Epidermal melanocyte (primary cell): ENCODE measurements around the gene FAM177A1.
A peak's percentile ranks its signal among the peaks of the same experiment; 100 is the strongest.
"Not testable (repeated sequence)": the region's sequence is repeated elsewhere in the genome, so short reads cannot be mapped to it uniquely, and the experiment has no call there.

Experiments used
- DNase-seq: peaks from one replicate; pipeline ENCODE4 v3.0.0; 2011; ENCODE audit warnings: low spot score; ENCODE audit not compliant: insufficient read length

FAM177A1 gene

DNA sequence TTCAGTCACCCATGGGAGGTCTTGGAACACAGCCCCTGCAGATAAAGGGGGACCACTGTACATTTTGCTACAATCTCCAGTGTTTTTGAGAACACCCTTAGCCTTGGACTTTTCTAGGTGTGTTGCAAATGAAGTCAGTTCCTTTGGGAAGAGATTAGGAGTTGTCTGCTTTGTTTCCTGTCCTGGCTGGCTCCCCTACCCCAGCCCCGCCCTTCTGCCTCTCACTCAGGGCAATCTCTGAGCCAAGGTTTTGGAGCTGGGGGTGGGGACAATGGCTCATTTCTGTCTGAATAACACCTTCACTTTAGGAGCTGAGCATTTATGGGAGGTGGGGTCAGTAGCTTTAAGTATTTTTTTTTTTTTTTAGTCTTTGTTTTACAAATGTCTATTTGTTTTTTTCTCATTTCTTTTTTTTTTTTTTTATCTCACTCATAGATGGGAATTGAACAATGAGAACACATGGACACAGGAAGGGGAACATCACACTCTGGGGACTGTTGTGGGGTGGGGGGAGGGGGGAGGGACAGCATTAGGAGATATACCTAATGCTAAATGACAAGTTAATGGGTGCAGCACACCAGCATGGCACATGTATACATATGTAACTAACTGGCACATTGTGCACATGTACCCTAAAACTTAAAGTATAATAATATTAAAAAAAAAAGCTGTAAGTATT lies 15.2 kb downstream of the FAM177A1 start:
- not testable (repeated sequence) for DNase-seq

DNA sequence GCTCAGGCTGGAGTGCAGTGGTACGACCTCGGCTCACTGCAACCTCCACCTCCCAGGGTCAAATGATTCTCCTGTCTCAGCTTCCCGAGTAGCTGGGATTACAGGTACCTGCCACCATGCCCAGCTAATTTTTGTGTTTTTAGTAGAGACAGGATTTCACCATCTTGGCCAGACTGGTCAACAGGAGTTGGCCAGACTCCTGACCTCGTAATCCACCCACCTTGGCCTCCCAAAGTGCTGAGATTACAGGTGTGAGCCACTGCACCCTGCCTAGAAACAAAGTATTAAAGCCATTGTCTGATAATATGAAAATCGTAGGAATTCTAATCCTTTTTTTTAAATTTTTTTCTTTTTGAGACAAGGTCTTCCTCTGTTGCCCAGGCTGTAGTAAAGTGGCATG lies 19.7 kb downstream of the FAM177A1 start:
- not testable (repeated sequence) for DNase-seq

DNA sequence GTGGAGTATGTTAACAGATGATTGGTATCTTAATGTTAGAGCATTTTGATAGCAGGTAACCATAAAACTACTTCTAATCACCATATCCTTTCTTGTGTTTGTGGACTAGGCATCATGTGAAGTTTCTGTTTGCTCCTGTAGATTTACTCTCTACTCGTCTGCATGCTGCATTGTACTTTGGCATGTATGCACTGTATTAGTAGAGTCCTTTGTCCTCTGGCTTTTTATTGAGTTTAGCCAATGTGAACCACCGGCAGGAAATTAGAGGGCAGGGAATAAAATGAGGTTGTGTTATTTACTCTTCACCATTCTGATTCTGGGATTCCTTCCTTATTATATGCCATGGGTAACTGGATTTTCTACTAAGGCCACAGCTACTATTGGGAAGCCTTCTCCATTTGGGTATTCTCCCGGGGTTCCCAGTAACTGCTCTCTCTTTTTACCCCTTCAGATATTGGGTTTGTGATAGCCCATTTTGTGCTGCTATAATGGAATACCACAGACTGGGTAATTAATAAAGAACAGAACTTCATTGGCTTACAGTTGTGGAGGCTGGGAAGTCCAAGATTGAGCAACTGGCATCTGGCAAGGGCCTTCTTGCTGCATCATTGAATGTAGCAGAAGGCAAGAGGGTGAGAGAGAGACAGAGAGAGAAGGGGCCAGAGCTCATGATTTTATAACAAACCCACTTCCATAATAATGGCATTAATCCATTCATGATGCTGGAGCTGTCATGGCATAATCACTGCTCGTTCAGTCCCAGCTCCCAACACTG lies 22.4 kb downstream of the FAM177A1 start:
- no peak for DNase-seq

DNA sequence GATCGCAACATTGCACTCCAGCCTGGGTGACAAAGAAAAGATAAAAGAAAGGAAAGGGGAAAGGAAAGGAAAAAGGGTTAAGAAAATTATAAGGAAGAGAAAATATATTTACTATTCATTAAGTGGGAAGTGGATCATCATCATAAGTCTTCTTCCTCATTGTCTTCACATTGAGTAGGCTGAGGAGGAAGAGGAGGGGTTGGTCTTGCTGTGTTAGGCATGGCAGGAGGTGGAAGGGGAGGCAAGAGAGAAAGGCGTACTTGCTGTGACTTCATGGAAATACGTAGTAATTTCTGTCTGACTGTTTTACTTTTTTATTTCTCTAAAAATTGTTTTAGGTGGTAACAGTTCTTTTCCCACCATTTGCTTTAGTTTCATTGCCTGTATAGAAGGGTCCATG lies 26.2 kb downstream of the FAM177A1 start:
- DNase-seq, result no peak

DNA sequence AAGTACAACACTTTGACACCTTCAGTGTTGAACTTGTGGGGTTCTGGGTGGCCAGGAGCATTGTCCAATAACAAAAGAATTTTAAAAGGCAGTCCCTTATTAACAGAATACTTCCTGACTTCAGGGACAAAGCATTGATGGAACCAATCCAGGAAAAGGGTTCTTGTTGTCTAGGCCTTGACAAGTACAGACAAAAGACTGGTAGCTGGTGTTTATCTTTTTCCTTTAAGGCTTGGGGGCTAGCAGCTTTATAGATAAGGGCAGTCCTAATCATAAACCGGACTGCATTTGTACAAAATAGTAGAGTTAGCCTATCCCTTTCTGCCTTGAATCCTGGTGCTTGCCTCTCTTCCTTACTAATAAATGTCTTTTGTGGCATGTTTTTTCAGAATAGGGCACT lies 27.4 kb downstream of the FAM177A1 start:
- no peak for DNase-seq

DNA sequence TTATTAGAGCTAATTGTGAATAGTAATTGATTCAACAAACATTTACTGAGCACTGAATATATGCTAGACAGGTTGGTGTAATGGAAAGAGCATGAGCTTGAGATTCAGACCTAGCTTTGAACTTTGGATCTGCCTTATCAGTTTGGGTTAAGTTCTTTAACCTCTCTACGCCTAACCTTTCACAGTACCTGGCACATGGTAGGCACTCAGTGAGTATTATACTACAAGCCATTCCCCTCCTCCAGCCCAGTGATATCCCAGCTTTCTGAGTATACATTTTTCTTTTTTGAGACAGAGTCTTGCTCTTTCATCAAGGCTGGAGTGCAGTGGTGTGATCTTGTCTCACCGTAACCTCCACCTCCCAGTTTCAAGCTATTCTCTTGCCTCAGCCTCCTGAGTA lies 32.0 kb downstream of the FAM177A1 start:
- DNase-seq, result no peak

DNA sequence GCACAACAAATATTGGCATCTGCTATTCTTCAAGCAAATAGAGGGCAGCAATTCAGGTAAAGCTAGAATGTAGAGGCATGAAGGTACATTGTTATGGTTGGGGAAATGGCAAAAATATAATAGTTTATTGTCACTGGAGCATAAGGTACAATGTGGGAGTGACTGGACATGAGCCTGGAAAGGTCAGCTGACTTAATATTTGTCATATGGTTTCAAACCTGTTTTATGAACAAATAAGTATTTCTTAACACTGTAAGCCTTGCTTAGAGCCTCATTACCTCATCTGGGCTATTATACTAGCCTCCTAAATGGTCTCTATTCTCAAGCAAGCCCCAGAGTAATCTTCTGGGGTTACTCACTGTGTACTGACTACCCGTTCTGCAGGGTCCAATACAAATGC lies 33.7 kb downstream of the FAM177A1 start:
- no peak for DNase-seq

DNA sequence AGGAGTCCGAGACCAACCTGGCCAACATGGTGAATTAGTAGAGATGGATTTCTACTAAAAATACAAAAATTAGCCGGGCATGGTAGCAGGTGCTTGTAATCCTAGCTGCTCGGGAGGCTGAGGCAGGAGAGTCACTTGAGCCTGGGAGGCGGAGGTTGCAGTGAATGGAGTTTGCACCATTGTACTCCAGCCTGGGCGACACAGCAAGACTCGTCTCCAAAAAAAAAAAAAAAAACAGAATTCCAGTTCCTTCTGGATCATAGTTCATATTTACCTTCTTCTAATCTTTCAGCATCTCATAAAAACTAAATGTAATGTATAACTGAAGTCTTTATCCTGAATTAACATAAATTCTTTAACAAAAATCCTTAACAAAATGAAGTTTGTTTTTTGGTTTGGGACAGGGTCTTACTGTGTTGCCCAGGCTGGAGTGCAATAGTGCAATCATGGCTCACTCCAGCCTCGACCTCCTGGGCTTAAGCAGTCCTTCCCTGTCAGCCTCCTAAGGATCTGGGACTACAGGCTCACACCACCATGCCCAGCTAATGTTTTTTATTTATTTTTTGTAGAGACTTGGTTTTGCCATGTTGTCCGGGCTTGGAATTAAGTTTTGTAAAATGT lies 37.6 kb downstream of the FAM177A1 start:
- DNase-seq, result no peak

DNA sequence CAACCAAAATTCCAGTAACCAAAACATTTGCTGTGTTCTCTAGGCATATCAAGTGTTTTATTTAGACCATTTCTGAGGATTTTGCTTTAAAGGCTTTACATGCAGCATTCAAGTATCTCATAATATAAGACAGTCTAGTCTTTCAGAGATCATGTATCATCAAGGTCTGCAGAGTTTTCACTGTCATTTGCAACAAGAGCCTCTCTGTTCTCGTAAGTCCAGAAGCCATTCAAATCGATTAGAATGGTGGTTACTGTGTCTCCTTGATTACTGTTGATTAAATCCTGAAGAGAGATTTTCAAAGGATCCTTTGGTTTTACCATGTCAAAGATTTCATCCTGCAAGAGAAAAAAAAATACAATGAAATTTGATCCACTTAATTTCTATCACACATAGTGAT lies 39.4 kb downstream of the FAM177A1 start:
- no peak for DNase-seq

DNA sequence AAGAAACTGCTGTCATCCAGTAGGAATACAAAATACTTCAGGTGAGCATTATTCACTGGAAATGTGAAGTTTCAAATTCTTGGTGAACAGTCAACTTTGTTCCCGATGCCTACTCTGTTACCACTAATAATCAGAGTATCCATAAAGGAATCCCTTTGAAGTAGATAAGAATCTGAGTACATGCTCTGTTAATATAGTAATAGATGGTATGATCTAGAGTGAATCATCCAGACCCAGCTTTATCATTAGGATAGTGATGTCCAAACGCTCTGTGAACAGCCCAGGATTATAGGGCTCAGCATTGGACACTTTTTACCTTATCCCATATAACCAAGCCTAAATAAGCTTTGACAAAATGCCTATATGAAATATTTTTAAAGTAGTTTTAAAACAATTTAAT lies 42.4 kb downstream of the FAM177A1 start:
- DNase-seq, result no peak

DNA sequence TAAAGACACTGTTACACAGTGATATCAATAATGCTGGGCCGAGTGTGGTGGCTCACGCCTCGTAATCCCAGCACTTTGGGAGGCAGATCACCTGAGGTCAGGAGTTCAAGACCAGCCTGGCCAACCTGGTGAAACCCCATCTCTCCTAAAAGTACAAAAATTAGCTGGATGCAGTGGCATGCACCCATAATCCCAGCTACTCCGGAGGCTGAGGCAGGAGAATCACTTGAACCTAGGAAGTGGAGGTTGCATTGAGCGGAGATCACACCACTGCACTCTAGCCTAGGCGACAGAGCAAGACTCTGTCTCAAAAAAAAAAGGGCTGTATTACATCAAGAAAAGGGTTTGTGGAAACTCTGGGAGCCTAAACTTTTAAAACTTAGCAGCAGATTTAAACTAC lies 48.6 kb downstream of the FAM177A1 start:
- not testable (repeated sequence) for DNase-seq

DNA sequence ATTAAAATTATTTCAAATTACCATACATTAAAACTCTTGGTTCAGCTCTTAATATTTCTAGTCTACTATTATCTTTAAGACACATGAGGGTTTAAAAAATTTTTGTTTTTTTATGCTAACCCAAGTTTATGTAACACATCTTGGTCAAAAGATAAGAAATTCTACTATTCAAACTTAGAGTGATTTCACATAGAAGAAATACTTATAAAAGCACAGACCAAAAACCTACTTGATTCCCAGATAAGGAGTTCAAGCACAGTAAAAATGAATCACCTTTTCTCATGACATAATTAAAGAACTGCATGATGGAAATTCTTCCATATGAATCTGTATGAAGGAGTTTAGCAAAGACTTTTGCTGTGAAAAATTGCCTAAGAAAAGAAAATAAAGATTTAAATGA lies 61.8 kb downstream of the FAM177A1 start:
- DNase-seq, result no peak

DNA sequence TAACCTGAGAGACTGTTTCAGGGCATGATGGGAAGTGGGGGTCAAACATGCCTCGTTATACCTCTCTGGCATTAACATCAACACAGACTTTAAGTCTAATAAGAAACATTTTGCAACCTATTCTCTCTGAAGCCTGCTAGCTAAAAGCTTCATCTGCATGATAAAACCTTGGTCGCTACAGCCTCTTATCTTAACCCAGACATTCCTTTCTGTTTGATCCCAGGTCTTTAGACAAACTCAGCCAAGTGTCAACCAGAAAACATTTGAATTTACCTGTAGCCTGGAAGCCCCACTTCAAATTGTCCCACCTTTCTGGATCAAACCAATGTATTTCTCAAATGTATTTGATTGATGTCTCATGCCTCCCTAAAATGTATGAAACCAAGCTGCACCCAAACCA lies 66.6 kb downstream of the FAM177A1 start:
- no peak for DNase-seq

DNA sequence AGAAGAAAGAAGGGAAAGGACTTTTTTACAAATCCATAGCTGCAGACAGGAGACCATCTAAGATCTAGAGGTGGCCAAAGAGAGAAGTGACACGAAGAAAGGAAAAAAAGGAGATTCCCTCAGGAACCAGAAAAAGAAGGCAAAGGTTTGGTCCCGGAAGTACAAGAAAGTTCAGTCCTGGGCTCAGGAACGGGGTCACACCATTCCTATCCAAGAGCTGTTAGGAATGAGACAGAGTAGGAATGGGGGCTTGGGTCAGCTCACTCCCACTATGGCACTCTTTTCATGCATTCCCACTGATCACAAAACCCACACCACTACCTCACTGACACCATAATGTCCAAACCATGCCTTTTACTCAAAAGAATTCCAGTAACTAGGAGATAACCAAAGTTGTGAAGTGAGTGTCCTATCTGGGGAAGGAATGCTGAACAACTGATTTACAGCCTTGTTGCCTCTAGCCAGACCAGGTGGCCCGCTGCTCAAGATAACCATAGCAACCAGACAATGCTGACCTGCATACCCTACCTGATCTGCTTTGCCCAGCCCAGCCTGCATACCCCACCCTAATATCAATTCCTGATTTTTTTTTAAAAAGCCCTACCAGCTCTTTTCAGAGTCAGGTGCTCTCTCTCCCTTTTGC lies 67.4 kb downstream of the FAM177A1 start:
- no peak for DNase-seq

DNA sequence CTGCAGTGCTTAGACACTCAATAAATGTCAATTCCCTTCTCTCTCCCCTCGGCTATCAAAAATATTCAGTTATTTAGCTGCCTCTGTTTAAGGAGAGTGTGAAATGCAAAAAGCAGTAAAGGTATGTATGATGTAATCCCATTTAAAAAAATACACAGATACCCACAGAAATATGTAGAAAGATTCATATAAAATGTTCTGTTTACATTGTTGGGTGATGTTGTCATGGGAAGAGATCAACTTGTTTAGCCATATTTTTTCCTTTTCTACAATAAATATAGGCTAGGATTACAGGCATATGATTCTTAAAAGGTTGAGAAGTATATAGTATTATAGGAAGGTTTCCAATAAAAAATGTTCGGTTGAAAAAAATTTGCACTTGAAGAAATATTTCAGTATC lies 68.0 kb downstream of the FAM177A1 start:
- DNase-seq, result no peak

DNA sequence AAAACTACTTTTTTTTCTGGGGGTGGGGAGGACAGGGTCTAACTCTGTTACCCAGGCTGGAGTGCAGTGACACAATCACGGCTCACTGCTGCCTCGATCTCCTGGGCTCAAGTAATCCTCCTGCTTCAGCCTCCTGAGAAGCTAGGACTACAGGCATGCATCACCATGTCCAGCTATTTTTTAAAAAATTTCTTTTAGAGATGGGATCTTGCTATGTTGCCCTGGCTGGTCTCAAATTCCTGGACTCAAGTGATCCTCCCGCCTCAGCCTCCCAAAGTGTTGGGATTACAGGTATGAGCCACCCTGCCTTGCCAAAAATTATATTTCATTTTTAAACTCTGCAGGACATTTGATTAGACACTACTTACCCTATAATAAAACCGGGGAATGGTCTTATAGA lies 70.2 kb downstream of the FAM177A1 start:
- DNase-seq, result no peak

DNA sequence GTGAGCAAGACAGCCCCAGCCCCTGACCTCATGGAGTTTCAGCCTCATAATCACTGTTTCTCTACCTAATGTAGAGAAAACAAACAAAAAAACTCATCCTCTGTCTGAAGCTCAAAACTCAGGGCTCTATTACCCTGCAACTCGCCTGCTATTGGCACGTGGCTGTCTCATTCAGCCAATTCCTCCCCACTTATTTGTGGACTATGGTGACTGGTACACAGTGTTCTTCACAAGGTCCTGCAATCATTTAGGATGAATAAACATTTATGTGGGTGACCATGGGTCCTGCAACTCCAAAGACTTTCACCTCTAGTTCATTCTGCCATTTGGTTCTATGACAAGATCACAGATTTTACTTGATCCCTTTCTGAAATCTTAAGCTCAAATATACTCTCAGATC lies 71.0 kb downstream of the FAM177A1 start:
- no peak for DNase-seq

DNA sequence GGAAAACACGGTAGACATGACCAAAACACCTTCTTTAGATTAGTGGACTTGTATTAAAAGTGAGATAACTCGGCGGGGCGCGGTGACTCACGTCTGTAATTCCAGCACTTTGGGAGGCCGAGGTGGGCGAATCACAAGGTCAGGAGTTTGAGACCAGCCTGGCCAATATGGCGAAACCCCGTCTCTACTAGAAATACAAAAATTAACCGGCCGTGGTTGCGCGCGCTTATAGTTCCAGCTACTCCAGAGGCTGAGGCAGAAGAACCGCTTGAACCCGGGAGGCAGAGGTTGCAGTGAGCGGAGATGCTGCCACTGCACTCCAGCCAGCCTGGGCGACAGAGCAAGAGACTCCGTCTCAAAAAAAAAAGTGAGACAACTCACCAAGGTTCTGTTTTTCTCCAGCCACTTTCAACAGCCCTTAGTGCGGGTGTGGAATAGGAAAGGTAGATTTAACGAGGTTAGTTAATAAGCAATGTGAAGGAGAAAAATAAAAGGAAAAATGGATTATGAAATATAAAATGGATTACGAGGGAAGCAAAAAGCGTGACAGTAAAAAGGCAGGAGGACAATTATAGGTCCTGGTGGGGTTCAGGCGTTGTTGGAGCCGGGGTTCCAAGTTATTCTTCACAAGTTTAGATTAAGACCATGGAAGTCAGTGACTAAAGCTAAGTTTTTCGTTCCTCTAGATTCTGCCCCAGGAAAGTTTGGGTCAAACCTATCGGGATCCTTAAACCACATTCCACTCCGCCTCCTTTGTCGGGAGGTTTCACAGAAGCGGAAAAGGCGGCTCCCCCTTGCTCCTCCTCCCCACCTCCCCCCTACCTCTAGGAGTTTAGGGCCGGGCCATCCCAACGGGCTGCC lies 75.2 kb downstream of the FAM177A1 start:
- no peak for DNase-seq

DNA sequence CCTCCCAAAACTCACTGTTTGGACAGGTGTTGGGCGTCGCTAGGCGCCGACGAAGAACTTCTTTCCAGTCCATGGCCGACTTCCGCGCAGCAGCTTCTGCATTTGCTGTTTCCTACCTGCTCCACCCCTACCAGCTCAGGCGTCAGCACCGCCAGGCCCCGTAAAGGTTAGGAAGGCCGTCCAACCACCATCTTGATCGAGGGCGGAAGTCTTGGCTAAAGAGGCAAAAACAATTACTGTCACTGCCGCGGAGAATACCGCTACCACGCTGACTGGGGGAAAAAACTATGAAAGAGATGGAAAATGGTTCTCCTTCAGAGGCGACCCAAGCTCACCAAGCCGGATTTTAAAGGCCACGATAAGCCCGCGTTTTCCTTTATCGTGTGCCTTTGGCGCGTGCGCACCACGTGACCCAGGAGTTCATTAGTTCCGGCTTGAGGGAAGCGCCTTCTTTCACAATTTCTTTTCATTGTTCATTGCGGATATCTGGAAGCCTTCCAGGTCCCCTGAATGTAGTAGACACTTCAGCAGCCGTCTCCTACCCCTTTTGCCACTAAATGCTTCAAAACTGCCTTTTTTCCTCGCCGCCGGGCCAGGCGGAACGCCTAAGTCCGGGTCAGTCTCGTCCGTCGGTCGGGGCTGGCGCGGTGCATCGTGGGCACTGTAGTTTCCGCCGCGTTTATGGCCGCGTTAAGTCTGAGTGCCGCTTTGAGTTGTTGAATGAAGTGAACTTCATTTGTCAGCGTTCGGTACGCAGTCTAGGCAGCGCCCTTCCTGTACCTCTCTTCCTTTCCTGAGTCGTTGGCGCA lies 76.0 kb downstream of the FAM177A1 start, which contains the start of the genes PPP2R3C and PRORP:
Gene PPP2R3C (minus strand): TSS at position 104 of the 809 bp plus-strand sequence. CDS start 31 bp downstream, at position 73.
Gene PRORP (plus strand): TSS at position 666 of the 809 bp plus-strand sequence. CDS start 694 bp downstream, outside the sequence.
- DNase-seq, result peak; percentile 78
